ENCODE results near the gene VPS45. TPM values are rescaled to one million over a fixed set of nuclear protein-coding genes. Genes with fewer than 3 reads are reported as not detected.
A peak's percentile ranks its signal among the peaks of the same experiment; 100 is the strongest.
"Not testable (repeated sequence)": the region's sequence is repeated elsewhere in the genome, so short reads cannot be mapped to it uniquely, and the experiment has no call there.

VPS45 gene
- total RNA-seq, 6 experiments from 2014 or later: 12.5 to 18.2 (median 14.7) TPM

DNA sequence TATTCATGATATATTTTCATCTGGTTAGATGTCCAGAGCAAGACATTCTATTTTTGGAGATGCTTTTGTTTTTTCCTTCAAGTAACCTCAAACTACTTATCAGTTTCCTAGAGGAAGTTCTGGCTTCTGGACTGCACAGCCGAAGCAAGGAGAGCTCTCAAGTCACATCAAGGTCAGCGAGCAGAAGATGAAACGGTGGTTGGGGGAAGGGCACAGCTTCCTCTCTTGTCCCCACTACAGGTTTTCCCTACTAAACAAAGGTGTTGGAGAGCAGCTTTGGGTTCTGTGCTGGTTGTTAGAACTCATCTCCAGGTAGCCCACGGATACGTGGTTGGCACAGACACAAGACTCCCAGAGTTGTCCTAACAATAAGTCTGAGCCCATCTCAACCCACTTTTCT, 77.0 kb downstream of the VPS45 start:
- peaks cover 0 to 2% (median 0%) of the 10 kb centered on the region in 4 donors for H3K4me1 ChIP-seq
- no peak overlapping the region for H3K27ac ChIP-seq
- DNase-seq: no peak
- ATAC-seq: peak; percentile 41 to 64 (median 52)
- 68% methylated on average over 4 of the region's 5 CpGs for WGBS (ENCODE audit: insufficient coverage, low coverage, low lambda C conversion rate, missing lambda C conversion rate)
- no peak overlapping the region for H3K4me3 ChIP-seq
- TF ChIP-seq POLR2A (IDR thresholded peaks at IDR 0.05): no peak
- TF ChIP-seq, protein P1, sequence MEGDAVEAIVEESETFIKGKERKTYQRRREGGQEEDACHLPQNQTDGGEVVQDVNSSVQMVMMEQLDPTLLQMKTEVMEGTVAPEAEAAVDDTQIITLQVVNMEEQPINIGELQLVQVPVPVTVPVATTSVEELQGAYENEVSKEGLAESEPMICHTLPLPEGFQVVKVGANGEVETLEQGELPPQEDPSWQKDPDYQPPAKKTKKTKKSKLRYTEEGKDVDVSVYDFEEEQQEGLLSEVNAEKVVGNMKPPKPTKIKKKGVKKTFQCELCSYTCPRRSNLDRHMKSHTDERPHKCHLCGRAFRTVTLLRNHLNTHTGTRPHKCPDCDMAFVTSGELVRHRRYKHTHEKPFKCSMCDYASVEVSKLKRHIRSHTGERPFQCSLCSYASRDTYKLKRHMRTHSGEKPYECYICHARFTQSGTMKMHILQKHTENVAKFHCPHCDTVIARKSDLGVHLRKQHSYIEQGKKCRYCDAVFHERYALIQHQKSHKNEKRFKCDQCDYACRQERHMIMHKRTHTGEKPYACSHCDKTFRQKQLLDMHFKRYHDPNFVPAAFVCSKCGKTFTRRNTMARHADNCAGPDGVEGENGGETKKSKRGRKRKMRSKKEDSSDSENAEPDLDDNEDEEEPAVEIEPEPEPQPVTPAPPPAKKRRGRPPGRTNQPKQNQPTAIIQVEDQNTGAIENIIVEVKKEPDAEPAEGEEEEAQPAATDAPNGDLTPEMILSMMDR (IDR thresholded peaks at IDR 0.05): no peak
- no peaks in the 10 kb centered on the region for H3K9me3 ChIP-seq
- no peaks in the 10 kb centered on the region for H3K27me3 ChIP-seq
- H3K36me3 ChIP-seq: no peaks in the 10 kb centered on the region
- intact Hi-C loops (cut with DNase I): no loop called here

GRCh38 chr1:150146016-150146415, 78.4 kb downstream of the VPS45 start:
- 81% methylated on average over 5 of the region's 5 CpGs for WGBS (ENCODE audit: insufficient coverage, low coverage, low lambda C conversion rate, missing lambda C conversion rate)
- H3K27ac ChIP-seq; H3K4me3 ChIP-seq; H3K4me1 ChIP-seq; intact Hi-C loops (cut with DNase I); ATAC-seq; H3K27me3 ChIP-seq; DNase-seq; H3K9me3 ChIP-seq; H3K36me3 ChIP-seq: not testable (repeated sequence)

- DNase-seq: no peak
- no peaks in the 10 kb centered on the region for H3K27me3 ChIP-seq
- H3K4me1 ChIP-seq: peaks cover 0 to 2% (median 0%) of the 10 kb centered on the region in 4 donors
- no peaks in the 10 kb centered on the region for H3K36me3 ChIP-seq
- H3K4me3 ChIP-seq: no peak overlapping the region
- no peak for ATAC-seq
- intact Hi-C loops (cut with DNase I): no loop called here
- H3K9me3 ChIP-seq: no peaks in the 10 kb centered on the region
- TF ChIP-seq POLR2A (IDR thresholded peaks at IDR 0.05): no peak
- TF ChIP-seq, protein P1 (IDR thresholded peaks at IDR 0.05): no peak
- 71% methylated on average over 10 of the region's 10 CpGs for WGBS (ENCODE audit: insufficient coverage, low coverage, low lambda C conversion rate, missing lambda C conversion rate)
- no peak overlapping the region for H3K27ac ChIP-seq
Measured at GRCh38 chr1:150146849-150147542, 79.4 kb downstream of the VPS45 start.

GRCh38 chr1:150148837-150149270, 81.3 kb downstream of the VPS45 start:
- intact Hi-C loops (cut with DNase I): no loop called here
- ATAC-seq (no peak), DNase-seq (no peak)
- peaks cover 0 to 2% (median 0%) of the 10 kb centered on the region in 4 donors for H3K4me1 ChIP-seq
- WGBS (ENCODE audit: insufficient coverage, low coverage, low lambda C conversion rate, missing lambda C conversion rate): 74% methylated on average over 7 of the region's 8 CpGs
- peak overlapping the region; percentile 30 to 78 (median 69) for H3K27ac ChIP-seq
- H3K36me3 ChIP-seq: no peaks in the 10 kb centered on the region
- H3K9me3 ChIP-seq: no peaks in the 10 kb centered on the region
- peak overlapping the region in 2 of 3 donors; percentile 42 to 47 for H3K4me3 ChIP-seq
- no peak for TF ChIP-seq POLR2A (IDR thresholded peaks at IDR 0.05)
- TF ChIP-seq, protein P1 (IDR thresholded peaks at IDR 0.05): no peak
- no peaks in the 10 kb centered on the region for H3K27me3 ChIP-seq

DNA sequence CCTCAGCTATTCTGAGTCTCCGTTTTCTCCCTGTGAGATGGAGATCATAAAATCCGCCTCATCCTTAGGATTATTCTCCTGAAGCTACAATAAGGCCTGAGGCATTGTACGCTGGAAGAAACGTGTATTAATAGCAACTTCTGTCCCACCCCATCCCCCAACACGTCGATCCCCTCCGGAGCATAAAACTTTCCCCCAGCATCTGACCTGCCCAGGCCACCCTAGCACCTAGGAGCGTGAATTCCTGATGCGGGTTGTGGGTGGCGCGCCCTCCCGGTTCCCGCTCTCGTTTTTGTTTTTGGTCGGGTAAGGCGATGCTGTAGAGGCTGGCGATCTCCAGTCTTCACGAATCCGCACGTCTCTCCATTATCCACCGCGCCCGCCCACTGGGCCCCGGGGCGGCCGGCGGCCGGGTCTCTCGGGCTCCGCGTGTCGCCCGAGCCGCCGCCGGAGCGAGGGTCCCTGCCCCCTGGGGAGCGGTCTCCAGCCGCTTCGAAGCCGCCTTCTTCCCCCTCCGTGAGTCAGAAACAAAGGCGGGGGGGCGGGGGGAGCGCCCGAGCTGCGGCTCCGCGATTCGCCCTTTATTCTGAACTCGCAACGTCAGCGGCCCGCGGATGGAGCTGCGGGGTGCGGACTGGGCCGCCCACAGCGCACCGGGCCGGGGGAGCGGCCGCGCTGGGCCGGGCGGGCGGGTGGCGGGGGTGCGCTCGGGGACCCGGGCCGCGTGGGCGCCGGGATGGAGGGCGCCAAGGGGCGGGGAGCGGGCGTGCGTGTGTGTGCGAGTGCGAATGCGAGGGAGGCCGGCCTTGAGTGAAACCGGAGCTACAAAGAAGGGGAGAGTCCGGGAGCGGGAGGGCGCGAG, 81.9 kb downstream of the VPS45 start, which contains the start of gene PLEKHO1:
Gene PLEKHO1 (plus strand): TSS at position 646 of the 862 bp plus-strand sequence. CDS start 342 bp downstream, outside the sequence.
- no peaks in the 10 kb centered on the region for H3K36me3 ChIP-seq
- DNase-seq (peak; percentile 77 to 89 (median 84)), ATAC-seq (peak; percentile 74 to 82 (median 76))
- peak within 1 kb of the TSS; percentile 66 to 82 (median 78) for H3K27ac ChIP-seq
- H3K4me1 ChIP-seq: peaks cover 0 to 2% (median 0%) of the 10 kb centered on the region in 4 donors
- intact Hi-C loops (cut with DNase I): no loop called here
- peak within 1 kb of the TSS; percentile 47 to 56 (median 53) for H3K4me3 ChIP-seq
- TF ChIP-seq, protein P1 (IDR thresholded peaks at IDR 0.05): no peak
- peak; percentile 68 for TF ChIP-seq POLR2A (IDR thresholded peaks at IDR 0.05)
- no peaks in the 10 kb centered on the region for H3K9me3 ChIP-seq
- 10% methylated on average over 19 of the region's 89 CpGs for WGBS (ENCODE audit: insufficient coverage, low coverage, low lambda C conversion rate, missing lambda C conversion rate)
- no peaks in the 10 kb centered on the region for H3K27me3 ChIP-seq

All from right lobe of liver (tissue), 6 donors.